ENCODE results near the gene OGG1. TPM values are rescaled to one million over a fixed set of nuclear protein-coding genes. Genes with fewer than 3 reads are reported as not detected.

Gene OGG1
- total RNA-seq, 1 donor from 2014 or later = 38.4 TPM

DNA sequence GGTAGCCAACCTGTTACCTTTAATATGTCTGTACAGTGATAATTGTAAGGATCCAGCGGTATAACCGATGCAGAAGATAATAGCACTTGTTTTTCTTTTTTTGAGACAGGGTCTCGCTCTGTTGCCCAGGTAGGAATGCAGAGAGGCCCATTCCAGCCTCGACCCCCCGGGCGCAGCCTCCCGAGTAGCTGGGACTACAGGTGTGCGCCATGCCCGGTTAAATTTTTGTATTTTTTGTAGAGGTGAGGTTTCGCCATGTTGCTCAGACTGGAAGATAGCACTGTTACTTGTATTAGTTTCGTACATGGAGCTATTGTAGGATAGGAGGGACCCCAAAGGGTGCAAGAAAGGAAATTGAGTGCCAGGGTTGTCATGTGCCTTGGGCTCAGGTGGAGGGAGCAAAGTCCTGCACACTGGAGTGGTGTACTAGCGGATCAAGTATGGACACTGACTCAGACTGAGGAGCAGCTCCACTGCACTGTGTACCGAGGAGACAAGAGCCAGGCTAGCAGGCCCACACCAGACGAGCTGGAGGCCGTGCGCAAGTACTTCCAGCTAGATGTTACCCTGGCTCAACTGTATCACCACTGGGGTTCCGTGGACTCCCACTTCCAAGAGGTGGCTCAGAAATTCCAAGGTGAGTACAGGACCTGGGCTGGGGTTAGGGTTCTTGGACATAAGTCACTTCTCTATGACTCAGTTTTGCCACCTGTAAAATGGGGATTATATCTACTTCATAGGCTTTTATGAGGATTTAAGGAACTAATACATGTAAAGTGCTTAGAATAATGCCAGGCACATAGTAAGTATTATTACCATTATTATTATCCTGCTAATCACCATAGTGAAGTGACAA, 1.0 kb downstream of the OGG1 start:
- peak overlapping the region; percentile 94 for H3K27ac Mint-ChIP-seq

DNA sequence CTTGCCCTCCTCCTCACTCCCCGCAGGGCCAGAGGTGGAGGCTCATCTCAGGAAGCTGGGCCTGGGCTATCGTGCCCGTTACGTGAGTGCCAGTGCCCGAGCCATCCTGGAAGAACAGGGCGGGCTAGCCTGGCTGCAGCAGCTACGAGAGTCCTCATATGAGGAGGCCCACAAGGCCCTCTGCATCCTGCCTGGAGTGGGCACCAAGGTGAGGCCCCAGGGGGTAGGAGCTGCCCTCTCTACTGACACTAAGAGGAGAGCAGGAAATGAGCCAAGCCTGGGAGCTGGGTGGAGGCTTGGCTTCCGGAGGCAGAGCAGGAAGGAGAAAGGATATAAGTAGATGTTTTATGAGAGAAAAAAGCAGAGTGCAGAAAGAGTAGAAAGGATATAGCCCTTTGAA, 4.9 kb downstream of the OGG1 start:
- H3K27me3 Mint-ChIP-seq (ENCODE audit: low read depth) = no peaks in the 10 kb centered on the region
- no peaks in the 10 kb centered on the region for H3K9me3 Mint-ChIP-seq
- peak overlapping the region; percentile 65 for H3K27ac Mint-ChIP-seq
- no peak for DNase-seq (ENCODE audit: low spot score)
- peaks cover 22% of the 10 kb centered on the region for H3K4me1 Mint-ChIP-seq (ENCODE audit: low read depth)
- intact Hi-C loops (cut with micrococcal nuclease) = loop anchor here (5.0 kb wide), 1 partner anchor 53 kb away; no protein-coding TSS in a partner anchor
- H3K4me3 Mint-ChIP-seq (ENCODE audit: low read depth) = peak overlapping the region; percentile 45
- peaks cover 64% of the 10 kb centered on the region for H3K36me3 Mint-ChIP-seq (ENCODE audit: low read depth)

More for the DNA sequence above, 1.0 kb downstream of the OGG1 start:
- H3K4me1 Mint-ChIP-seq (ENCODE audit: low read depth) = peaks cover 29% of the 10 kb centered on the region
- DNase-seq (ENCODE audit: low spot score) = no peak
- no peaks in the 10 kb centered on the region for H3K9me3 Mint-ChIP-seq
- H3K4me3 Mint-ChIP-seq (ENCODE audit: low read depth) = peak overlapping the region; percentile 95
- H3K36me3 Mint-ChIP-seq (ENCODE audit: low read depth) = peaks cover 67% of the 10 kb centered on the region
- no peaks in the 10 kb centered on the region for H3K27me3 Mint-ChIP-seq (ENCODE audit: low read depth)
- intact Hi-C loops (cut with micrococcal nuclease) = loop anchor here (1.0 to 5.0 kb wide), 5 partner anchors 18 to 354 kb away; partner anchors contain the start of genes CAMK1 and TADA3

DNA sequence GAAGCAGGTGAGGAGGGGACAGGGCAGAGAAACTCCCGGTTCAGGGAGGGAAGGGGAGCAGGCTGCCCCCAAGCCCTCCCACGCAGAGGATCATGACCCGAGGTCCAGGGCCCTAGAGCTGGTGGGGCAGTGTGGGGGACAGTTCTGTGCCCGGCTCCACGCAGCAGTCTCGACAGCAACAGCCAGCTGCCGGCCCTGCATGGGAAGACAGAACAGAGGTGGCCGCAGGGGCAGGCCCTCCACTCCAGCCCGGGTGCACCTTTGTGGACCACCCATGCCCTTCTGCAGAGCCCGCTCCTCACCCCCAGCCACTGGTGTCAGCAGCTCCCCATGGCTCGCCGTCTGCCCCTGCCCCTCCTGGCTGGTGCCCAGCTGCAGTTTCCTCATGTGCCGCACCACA, 7.7 kb downstream of the OGG1 start:
- no peak for DNase-seq (ENCODE audit: low spot score)
- intact Hi-C loops (cut with micrococcal nuclease) = no loop called here
- H3K36me3 Mint-ChIP-seq (ENCODE audit: low read depth) = peaks cover 73% of the 10 kb centered on the region
- peaks cover 9% of the 10 kb centered on the region for H3K4me1 Mint-ChIP-seq (ENCODE audit: low read depth)
- H3K4me3 Mint-ChIP-seq (ENCODE audit: low read depth) = no peak overlapping the region
- H3K27me3 Mint-ChIP-seq (ENCODE audit: low read depth) = no peaks in the 10 kb centered on the region
- no peaks in the 10 kb centered on the region for H3K9me3 Mint-ChIP-seq
- no peak overlapping the region for H3K27ac Mint-ChIP-seq

DNA sequence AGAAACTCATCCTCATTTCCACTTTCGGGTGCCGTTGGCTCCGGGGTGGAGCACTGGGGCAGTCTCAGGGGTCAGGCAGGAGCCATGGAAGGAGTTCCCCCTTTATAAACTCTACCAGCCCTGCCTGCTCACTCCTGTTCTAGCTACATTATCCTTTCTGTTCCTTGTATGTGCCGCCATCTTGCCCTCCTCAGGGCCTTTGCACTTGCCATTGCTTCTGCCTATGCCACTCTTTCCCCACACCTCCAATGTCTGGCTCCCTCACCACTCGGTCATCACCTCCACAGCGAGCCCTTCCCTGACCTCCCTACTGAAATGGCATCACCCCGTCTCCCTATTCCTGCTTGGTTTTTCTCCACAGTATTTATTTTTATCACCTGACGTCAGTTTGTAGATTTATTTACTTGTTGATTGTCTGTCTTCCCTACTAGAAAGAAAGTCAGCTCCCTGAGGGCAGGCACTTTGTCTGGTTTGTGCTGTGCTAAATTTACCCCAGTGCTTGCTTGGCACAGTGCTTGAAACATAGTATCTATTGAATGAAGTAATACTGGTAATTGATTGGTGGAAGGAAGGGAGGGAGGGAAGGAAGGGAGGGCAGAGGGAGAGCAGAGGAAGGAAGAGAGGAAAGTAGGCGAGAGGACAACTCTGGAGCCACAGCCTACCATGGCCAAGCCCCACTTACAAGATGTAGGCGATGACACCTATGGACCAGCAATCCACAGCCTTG, 11.2 kb downstream of the OGG1 start:
- peaks cover 2% of the 10 kb centered on the region for H3K4me1 Mint-ChIP-seq (ENCODE audit: low read depth)
- no peak overlapping the region for H3K4me3 Mint-ChIP-seq (ENCODE audit: low read depth)
- H3K36me3 Mint-ChIP-seq (ENCODE audit: low read depth) = peaks cover 74% of the 10 kb centered on the region
- H3K27me3 Mint-ChIP-seq (ENCODE audit: low read depth) = no peaks in the 10 kb centered on the region
- DNase-seq (ENCODE audit: low spot score) = no peak
- intact Hi-C loops (cut with micrococcal nuclease) = no loop called here
- no peak overlapping the region for H3K27ac Mint-ChIP-seq
- H3K9me3 Mint-ChIP-seq = no peaks in the 10 kb centered on the region

DNA sequence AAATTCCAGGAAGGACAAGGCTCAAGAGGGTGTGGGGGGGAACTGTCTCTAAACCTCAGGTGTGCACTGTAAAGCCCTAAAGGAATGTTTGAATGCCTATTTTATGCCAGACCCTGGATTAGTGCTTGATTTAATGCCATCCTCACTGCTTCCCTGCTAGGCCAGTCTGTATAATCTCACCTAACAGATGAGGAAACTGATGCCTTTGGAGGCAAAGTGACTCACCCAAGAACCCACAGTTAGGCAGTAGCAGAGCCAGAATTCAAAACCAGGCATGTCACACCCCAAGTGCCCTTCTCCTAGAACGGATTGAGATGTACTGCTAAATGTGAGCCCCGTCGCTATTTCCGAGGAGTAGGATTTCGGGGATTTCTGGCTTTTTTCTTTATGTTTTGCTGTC, 12.2 kb downstream of the OGG1 start:
- Mint-ChIP-seq H3K4me1 (ENCODE audit: low read depth) (peaks cover 4% of the 10 kb centered on the region), H3K9me3 (no peaks in the 10 kb centered on the region), H3K27me3 (ENCODE audit: low read depth) (no peaks in the 10 kb centered on the region), H3K4me3 (ENCODE audit: low read depth) (no peak overlapping the region), H3K27ac (no peak overlapping the region), H3K36me3 (ENCODE audit: low read depth) (peaks cover 72% of the 10 kb centered on the region)
- intact Hi-C loops (cut with micrococcal nuclease) = no loop called here
- DNase-seq (ENCODE audit: low spot score) = no peak

DNA sequence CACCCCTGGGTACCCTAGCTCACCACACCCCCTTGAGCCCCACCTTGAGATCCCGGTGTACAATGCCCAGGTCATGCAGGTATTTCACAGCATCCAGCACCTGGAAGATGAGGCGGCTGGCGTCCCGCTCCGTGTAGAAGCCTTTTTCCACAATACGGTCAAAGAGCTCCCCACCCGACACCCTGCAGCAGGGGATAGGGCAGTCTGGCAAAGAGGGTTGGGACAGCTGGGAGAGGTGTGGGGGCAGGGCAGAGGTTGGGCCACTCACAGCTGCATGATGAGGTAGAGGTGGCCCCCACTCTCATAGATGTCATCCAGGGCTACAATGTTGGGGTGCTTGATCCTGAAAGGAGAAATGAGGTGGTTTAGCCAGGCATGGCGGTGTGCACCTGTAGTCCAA, 13.1 kb downstream of the OGG1 start:
- Mint-ChIP-seq H3K36me3 (ENCODE audit: low read depth) (peaks cover 75% of the 10 kb centered on the region), H3K9me3 (no peaks in the 10 kb centered on the region), H3K4me3 (ENCODE audit: low read depth) (no peak overlapping the region), H3K27me3 (ENCODE audit: low read depth) (no peaks in the 10 kb centered on the region), H3K4me1 (ENCODE audit: low read depth) (peaks cover 12% of the 10 kb centered on the region), H3K27ac (no peak overlapping the region)
- intact Hi-C loops (cut with micrococcal nuclease) = no loop called here
- no peak for DNase-seq (ENCODE audit: low spot score)

DNA sequence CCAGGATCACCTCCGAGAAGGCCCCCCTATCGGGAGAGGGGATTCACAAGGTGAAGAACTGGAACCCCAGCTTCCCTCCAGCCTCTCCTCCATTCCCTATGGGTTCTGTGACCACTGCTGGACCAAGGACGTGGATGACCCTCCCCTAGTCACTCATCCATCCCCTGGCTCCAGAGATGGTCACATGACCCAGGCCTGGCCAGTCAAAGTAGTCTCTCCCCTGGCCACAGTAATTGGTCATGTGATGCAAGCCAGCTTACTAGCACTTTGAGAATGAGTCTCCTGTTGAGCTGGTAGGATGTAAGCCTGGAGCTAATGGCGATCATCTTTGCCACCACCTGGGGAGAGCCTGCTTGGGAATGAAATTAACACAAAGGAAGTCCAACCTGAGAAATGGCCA, 16.1 kb downstream of the OGG1 start:
- no peak overlapping the region for H3K4me3 Mint-ChIP-seq (ENCODE audit: low read depth)

DNA sequence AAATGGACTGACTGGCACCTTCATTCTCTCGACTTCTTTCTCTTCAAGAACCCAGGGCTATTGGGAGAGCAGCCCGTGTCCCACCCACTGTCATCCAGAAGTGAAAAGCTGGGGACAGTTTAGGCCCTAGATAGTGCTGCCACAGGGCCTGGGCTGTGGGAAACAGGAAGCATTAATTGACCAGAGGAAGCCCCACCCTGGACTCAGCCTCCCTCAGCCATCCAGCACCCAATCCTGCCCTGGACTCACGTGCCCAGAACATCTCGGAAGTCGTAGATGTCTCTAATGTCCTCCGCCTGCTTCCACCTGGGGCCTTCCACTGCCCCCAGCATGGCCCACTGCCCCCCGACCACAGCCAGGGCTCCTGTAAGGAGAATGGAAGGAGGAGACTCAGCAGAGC, 17.7 kb downstream of the OGG1 start:
- no peak for DNase-seq (ENCODE audit: low spot score)
- peak overlapping the region; percentile 19 for H3K4me3 Mint-ChIP-seq (ENCODE audit: low read depth)
- intact Hi-C loops (cut with micrococcal nuclease) = loop anchor here (5.0 kb wide), 1 partner anchor 40 kb away; no protein-coding TSS in a partner anchor
- H3K36me3 Mint-ChIP-seq (ENCODE audit: low read depth) = peaks cover 41% of the 10 kb centered on the region
- H3K9me3 Mint-ChIP-seq = no peaks in the 10 kb centered on the region
- H3K27me3 Mint-ChIP-seq (ENCODE audit: low read depth) = no peaks in the 10 kb centered on the region
- H3K4me1 Mint-ChIP-seq (ENCODE audit: low read depth) = peaks cover 36% of the 10 kb centered on the region
- peak overlapping the region; percentile 18 for H3K27ac Mint-ChIP-seq

More for the DNA sequence above, 16.1 kb downstream of the OGG1 start:
- Mint-ChIP-seq H3K27me3 (ENCODE audit: low read depth) (no peaks in the 10 kb centered on the region), H3K4me1 (ENCODE audit: low read depth) (peaks cover 35% of the 10 kb centered on the region), H3K9me3 (no peaks in the 10 kb centered on the region), H3K27ac (no peak overlapping the region), H3K36me3 (ENCODE audit: low read depth) (peaks cover 55% of the 10 kb centered on the region)
- no peak for DNase-seq (ENCODE audit: low spot score)
- intact Hi-C loops (cut with micrococcal nuclease) = loop anchor here (5.0 kb wide), 1 partner anchor 41 kb away; no protein-coding TSS in a partner anchor

DNA sequence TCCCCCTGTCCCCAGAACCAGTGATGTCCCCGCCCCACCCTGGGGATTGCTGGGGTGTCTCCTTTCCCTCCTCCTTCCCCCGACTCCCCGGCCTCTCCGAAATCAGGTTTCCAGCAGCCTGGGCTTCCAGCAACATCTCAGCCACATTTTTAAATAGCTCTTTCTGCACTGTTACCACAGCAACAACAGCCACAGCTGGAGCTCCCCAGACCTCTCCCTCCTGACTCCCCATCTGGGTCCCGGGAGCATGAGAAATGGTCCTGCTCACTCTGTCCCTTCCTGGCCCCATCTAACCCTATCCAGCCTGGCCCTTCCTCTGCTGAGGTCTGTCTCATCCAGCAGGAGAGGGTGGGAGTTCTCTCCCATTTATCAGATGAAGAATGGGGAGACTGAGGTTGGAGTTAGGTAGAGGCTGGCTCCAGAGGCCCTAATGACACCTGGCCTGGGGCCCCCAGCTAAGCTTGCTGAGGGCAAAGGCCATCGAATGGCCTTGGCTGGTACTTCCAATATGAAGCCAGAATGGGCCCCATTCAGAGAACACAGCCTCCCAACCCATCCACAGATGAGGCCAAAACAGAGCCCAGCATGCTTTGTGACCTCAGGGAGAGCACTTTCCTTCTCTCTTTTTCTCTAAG, 18.5 kb downstream of the OGG1 start:
- peak overlapping the region; percentile 1 for H3K27ac Mint-ChIP-seq

DNA sequence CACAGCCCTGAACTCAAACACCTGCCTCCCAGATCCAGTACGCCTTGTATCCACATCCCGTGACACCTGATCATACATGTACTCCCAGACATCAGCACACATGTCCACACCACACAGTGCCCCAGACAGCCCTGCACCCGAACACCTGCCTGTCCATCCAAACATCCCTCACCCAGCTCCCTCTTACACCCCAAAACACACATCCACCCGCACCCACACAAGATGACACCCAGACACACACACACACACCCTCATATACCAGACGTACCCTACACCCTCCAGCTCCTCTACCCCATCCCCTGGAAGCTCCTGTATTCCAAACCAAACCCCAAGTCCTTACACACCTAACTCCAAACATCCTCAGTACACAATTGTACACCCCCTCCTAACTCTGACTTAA, 19.3 kb downstream of the OGG1 start:
- Mint-ChIP-seq H3K27ac (peak overlapping the region; percentile 65), H3K4me1 (ENCODE audit: low read depth) (peaks cover 36% of the 10 kb centered on the region), H3K27me3 (ENCODE audit: low read depth) (no peaks in the 10 kb centered on the region), H3K36me3 (ENCODE audit: low read depth) (peaks cover 32% of the 10 kb centered on the region), H3K9me3 (no peaks in the 10 kb centered on the region), H3K4me3 (ENCODE audit: low read depth) (peak overlapping the region; percentile 82)
- intact Hi-C loops (cut with micrococcal nuclease) = loop anchor here (1.0 to 5.0 kb wide), 4 partner anchors 9 to 38 kb away; partner anchors contain the start of gene TADA3
- no peak for DNase-seq (ENCODE audit: low spot score)

More for the DNA sequence above, 18.5 kb downstream of the OGG1 start:
- peaks cover 34% of the 10 kb centered on the region for H3K36me3 Mint-ChIP-seq (ENCODE audit: low read depth)
- H3K27me3 Mint-ChIP-seq (ENCODE audit: low read depth) = no peaks in the 10 kb centered on the region
- DNase-seq (ENCODE audit: low spot score) = no peak
- no peaks in the 10 kb centered on the region for H3K9me3 Mint-ChIP-seq
- intact Hi-C loops (cut with micrococcal nuclease) = loop anchor here (2.0 to 5.0 kb wide), 2 partner anchors 17 to 39 kb away; no protein-coding TSS in a partner anchor
- H3K4me1 Mint-ChIP-seq (ENCODE audit: low read depth) = peaks cover 36% of the 10 kb centered on the region
- peak overlapping the region; percentile 82 for H3K4me3 Mint-ChIP-seq (ENCODE audit: low read depth)

DNA sequence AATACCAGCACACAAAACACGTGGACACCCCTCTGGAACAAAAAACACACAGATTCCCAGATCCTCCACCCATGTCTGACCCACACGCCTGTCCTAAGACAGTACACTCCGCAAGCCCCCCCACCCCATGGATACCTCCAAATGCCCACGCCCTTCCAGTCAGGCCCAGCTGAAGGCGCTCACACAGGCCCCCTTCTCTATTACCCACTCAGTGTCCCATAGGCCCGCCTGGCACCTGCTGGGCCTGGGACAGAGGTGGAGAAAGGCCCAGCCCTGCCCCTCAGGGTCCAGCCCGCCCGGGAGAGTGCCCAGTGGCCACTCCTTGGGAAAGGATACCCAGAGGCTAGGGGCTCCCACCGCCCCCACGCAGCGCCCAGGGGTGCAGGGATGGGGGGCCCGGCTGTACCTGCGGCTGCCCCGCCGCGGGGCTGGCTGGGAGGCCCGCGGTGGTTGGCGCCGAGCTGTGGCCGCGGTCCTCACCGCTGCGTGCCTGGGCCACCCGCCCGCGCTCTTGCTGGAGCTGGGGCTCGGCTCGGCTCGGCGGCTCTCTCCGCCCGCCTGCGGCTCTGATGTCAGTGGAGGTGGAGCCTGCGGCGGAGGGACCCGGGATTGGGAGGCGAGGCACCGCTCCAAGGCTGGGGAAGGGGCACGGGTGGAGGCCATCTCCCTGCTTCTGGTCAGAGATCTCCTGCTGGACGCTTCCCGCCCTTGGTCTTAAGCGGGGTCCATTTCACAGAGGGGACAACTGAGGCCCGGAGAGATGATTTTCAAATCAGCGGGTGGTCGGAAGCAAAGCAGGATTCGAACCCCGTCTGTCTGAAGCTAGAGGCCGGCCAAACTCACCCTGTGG, 19.9 kb downstream of the OGG1 start, which contains the start of gene CAMK1:
CAMK1 (minus strand) TSS at position 522 of the 850 bp plus-strand sequence. CDS start 2,198 bp downstream, outside the sequence.
- H3K4me3 Mint-ChIP-seq (ENCODE audit: low read depth) = peak within 1 kb of the TSS; percentile 82
- no peaks in the 10 kb centered on the region for H3K27me3 Mint-ChIP-seq (ENCODE audit: low read depth)
- H3K36me3 Mint-ChIP-seq (ENCODE audit: low read depth) = peaks cover 31% of the 10 kb centered on the region
- peak within 1 kb of the TSS; percentile 65 for H3K27ac Mint-ChIP-seq
- no peaks in the 10 kb centered on the region for H3K9me3 Mint-ChIP-seq
- intact Hi-C loops (cut with micrococcal nuclease) = loop anchor here (1.0 to 5.0 kb wide), 4 partner anchors 9 to 38 kb away; partner anchors contain the start of gene TADA3
- DNase-seq (ENCODE audit: low spot score) = peak; percentile 70
- peaks cover 36% of the 10 kb centered on the region for H3K4me1 Mint-ChIP-seq (ENCODE audit: low read depth)
